PC-9 (cell line): ENCODE data around the gene CNTNAP2. TPM values are rescaled to one million over a fixed set of nuclear protein-coding genes. Genes with fewer than 3 reads are reported as not detected.

Experiments
- BruUV-seq: library from RNA; stranded (reverse); fragments of 400-500 nt; replicated peaks from 2 replicates; lab custom pipeline; 2021; lab: Mats Ljungman, UMichigan
- CTCF ChIA-PET: fragments of 300-600 bp; sonication (Branson Sonifier 250); formaldehyde crosslinking; loops from one replicate; lab custom pipeline; 2022; ENCODE audit warnings: antibody characterized with exemption; lab: Charles Lee
- POLR2A ChIA-PET: fragments of 300-600 bp; sonication (Branson Sonifier 250); formaldehyde crosslinking; loops from one replicate; lab custom pipeline; 2022; ENCODE audit warnings: antibody characterized with exemption; ENCODE audit not compliant: unreplicated experiment; lab: Charles Lee
- DNase-seq, 2 experiments: peaks; one replicate each; pipeline versions ENCODE4 v3.0.0 to v3.0.0-alpha.2; 2015 to 2022; ENCODE audit warnings: mixed read lengths in 1 of 2
- H2AFZ ChIP-seq: fragments of 200-600 bp; sonication (generic); 2 replicates; pipeline ENCODE4 v1.8.1; 2017; ENCODE audit warnings: antibody characterized with exemption
- H3F3A ChIP-seq: fragments of 200-600 bp; sonication (generic); 2 replicates; pipeline ENCODE4 v1.8.1; 2017; ENCODE audit warnings: antibody characterized with exemption, mild to moderate bottlenecking, low read depth; ENCODE audit not compliant: insufficient read depth
- H3K27ac ChIP-seq: fragments of 200-600 bp; sonication (generic); 2 replicates; pipeline ENCODE4 v1.6.1; 2016; ENCODE audit warnings: mixed run types
- H3K27me3 ChIP-seq: fragments of 200-600 bp; sonication (generic); 2 replicates; pipeline ENCODE4 v1.6.1; 2016; ENCODE audit warnings: low read depth, mixed run types; ENCODE audit not compliant: insufficient read depth
- H3K36me3 ChIP-seq: fragments of 200-600 bp; sonication (generic); 2 replicates; pipeline ENCODE4 v1.6.1; 2016; ENCODE audit warnings: low read depth, mixed run types
- H3K4me1 ChIP-seq: fragments of 200-600 bp; sonication (generic); replicated peaks from 2 replicates; pipeline ENCODE4 v1.6.1; 2016; ENCODE audit warnings: mixed run types; ENCODE audit not compliant: insufficient read depth
- H3K4me2 ChIP-seq: fragments of 200-600 bp; sonication (generic); 2 replicates; pipeline ENCODE4 v1.6.1; 2017; ENCODE audit warnings: mixed run types
- H3K4me3 ChIP-seq: fragments of 200-600 bp; sonication (generic); 2 replicates; pipeline ENCODE4 v1.6.1; 2016; ENCODE audit warnings: mixed run types
- H3K79me2 ChIP-seq: fragments of 200-600 bp; sonication (generic); 2 replicates; pipeline ENCODE4 v1.6.1; 2017; ENCODE audit warnings: low read depth, mixed run types
- H3K9me2 ChIP-seq: fragments of 200-600 bp; sonication (generic); 2 replicates; pipeline ENCODE4 v1.8.1; 2017; ENCODE audit warnings: mild to moderate bottlenecking; ENCODE audit not compliant: insufficient read depth
- H3K9me3 ChIP-seq: fragments of 200-600 bp; sonication (generic); 2 replicates; pipeline ENCODE4 v1.8.1; 2016; ENCODE audit warnings: low read depth; ENCODE audit not compliant: insufficient read depth
- H4K20me1 ChIP-seq: fragments of 200-600 bp; sonication (generic); 2 replicates; pipeline ENCODE4 v1.8.1; 2017; ENCODE audit not compliant: insufficient read depth
- CTCF ChIP-seq: fragments of 200-600 bp; sonication (generic); conservative IDR thresholded peaks from 2 replicates; pipeline ENCODE4 v1.6.1; 2017; ENCODE audit warnings: mixed run types, antibody characterized with exemption, mild to moderate bottlenecking, moderate library complexity
- EZH2 ChIP-seq: fragments of 200-600 bp; sonication (generic); IDR thresholded peaks from 2 replicates; pipeline ENCODE4 v1.8.0; 2017; ENCODE audit warnings: antibody characterized with exemption, low read depth
- intact Hi-C: fragments of 100-400 bp; cut with micrococcal nuclease; formaldehyde crosslinking; loops from one replicate; pipeline ENCODE4 v1.10.0; 2022; ENCODE audit not compliant: unreplicated experiment
- total RNA-seq: library from RNA; stranded (reverse); gene quantifications from 2 replicates; pipeline ENCODE4 v1.2.3, GENCODE V29; 2021

CNTNAP2 gene
- total RNA-seq, 1 experiment from 2014 or later, result not detected

DNA sequence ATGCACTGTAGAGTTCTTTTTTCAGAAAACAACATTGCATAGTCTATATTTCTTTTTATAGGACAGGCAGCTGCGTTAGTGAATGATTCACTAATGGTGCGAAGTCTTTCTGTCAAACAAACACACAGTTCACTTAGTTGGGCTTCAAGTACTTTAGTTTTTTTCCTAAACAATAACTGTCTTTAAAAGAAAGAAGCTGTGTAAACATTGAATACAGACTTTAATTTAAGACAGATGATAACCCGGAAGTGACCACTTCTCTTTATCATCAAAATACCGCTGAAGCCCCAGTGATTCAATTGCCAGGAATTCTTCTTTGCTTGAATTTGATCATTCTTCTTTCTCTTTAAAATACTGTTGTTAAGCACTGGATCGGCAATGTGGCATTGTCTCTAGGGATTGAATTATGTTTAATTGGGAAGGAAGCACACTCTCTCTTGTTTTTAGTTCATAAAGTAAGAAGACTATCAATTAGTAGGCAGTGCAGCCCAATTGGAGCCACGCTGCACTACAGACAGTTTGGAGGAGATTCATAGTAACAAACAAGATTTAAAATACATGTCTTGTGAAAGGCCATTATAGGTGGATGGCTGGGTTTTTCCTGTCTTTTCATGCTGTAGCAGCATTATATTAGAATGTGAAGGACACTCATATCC is 30.4 kb downstream of the CNTNAP2 start:
- H3K36me3 ChIP-seq, result no peaks in the 10 kb centered on the region
- no peak overlapping the region for H3K4me3 ChIP-seq
- H3F3A ChIP-seq, result no peaks in the 10 kb centered on the region
- H4K20me1 ChIP-seq, result no peaks in the 10 kb centered on the region
- no peak for DNase-seq
- no TSS peak for BruUV-seq
- POLR2A ChIA-PET, result no interaction called here
- no peaks in the 10 kb centered on the region for H3K9me2 ChIP-seq
- no peak for TF ChIP-seq EZH2
- no peak for TF ChIP-seq CTCF
- no peak overlapping the region for H2AFZ ChIP-seq
- no peak overlapping the region for H3K4me2 ChIP-seq
- H3K79me2 ChIP-seq, result no peaks in the 10 kb centered on the region
- CTCF ChIA-PET, result no interaction called here
- intact Hi-C loops, result no loop called here
- no peaks in the 10 kb centered on the region for H3K9me3 ChIP-seq
- no peaks in the 10 kb centered on the region for H3K27me3 ChIP-seq
- no peak overlapping the region for H3K27ac ChIP-seq
- no peaks in the 10 kb centered on the region for H3K4me1 ChIP-seq

DNA sequence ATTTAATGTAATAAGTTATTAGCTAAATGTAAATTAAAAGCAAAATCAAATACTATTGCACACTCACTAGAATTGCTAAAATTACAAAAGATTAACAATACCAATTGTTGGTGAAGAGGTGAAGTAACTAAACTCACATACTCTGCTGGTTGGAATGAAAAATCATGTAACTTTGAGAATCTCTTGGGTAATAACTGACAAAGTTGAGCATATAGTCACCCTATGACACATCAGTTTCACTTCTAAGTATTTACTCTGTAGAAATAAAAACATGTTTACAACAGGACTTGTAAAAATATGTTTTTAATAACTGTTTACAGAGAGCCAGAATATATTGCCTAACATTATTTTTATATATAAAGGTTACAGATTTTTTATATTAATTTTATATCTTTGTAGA is 33.6 kb downstream of the CNTNAP2 start:
- Histone ChIP-seq H3K4me1 (no peaks in the 10 kb centered on the region), H4K20me1 (no peaks in the 10 kb centered on the region), H3K4me3 (no peak overlapping the region), H3K4me2 (no peak overlapping the region), H2AFZ (no peak overlapping the region), H3K9me3 (no peaks in the 10 kb centered on the region), H3K36me3 (no peaks in the 10 kb centered on the region), H3F3A (no peaks in the 10 kb centered on the region), H3K9me2 (no peaks in the 10 kb centered on the region), H3K79me2 (no peaks in the 10 kb centered on the region), H3K27ac (no peak overlapping the region), H3K27me3 (no peaks in the 10 kb centered on the region)
- no peak for TF ChIP-seq EZH2
- ChIA-PET POLR2A (no interaction called here), CTCF (no interaction called here)
- no peak for DNase-seq
- BruUV-seq, result no TSS peak
- intact Hi-C loops, result no loop called here

DNA sequence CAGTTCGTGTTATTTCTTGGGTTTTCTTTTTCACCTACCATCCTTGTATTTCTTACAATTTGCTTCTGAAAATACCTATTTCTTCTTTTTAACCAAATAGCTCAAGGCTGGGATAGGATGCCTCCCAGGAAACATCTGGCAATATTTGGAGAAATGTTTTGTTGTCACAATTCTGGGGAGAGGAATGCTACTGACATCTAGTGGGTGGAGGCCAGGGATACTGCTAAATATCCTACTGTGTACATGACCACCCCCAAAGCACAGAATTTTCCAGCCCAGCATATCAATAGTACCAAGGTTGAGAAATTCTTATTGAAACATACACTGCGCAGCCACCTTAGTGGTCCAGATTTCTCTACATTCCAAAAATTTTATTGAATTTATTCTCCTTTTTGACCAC is 55.5 kb downstream of the CNTNAP2 start:
- Histone ChIP-seq H3K4me2 (no peak overlapping the region), H3K9me3 (no peaks in the 10 kb centered on the region), H3K36me3 (no peaks in the 10 kb centered on the region), H4K20me1 (no peaks in the 10 kb centered on the region), H3K27me3 (no peaks in the 10 kb centered on the region), H3K4me3 (no peak overlapping the region), H3K4me1 (no peaks in the 10 kb centered on the region), H2AFZ (no peak overlapping the region), H3K79me2 (no peaks in the 10 kb centered on the region), H3F3A (no peaks in the 10 kb centered on the region), H3K27ac (no peak overlapping the region), H3K9me2 (no peaks in the 10 kb centered on the region)
- intact Hi-C loops, result no loop called here
- no peak for DNase-seq
- ChIA-PET POLR2A (no interaction called here), CTCF (no interaction called here)
- TF ChIP-seq EZH2 (no peak), CTCF (no peak)
- BruUV-seq, result no TSS peak

- Histone ChIP-seq H3F3A (no peaks in the 10 kb centered on the region), H3K9me2 (no peaks in the 10 kb centered on the region), H3K4me1 (no peaks in the 10 kb centered on the region), H4K20me1 (no peaks in the 10 kb centered on the region), H3K79me2 (no peaks in the 10 kb centered on the region), H3K27ac (no peak overlapping the region), H3K27me3 (no peaks in the 10 kb centered on the region), H3K4me3 (no peak overlapping the region), H3K4me2 (no peak overlapping the region), H3K9me3 (no peaks in the 10 kb centered on the region), H3K36me3 (no peaks in the 10 kb centered on the region), H2AFZ (no peak overlapping the region)
- DNase-seq, result no peak
- POLR2A ChIA-PET, result no interaction called here
- CTCF ChIA-PET, result no interaction called here
- TF ChIP-seq EZH2 (no peak), CTCF (peak; percentile 34; the same call in 1 of the 2 replicates)
- BruUV-seq, result no TSS peak
- intact Hi-C loops, result no loop called here
Observed at GRCh38 chr7:146175716-146176115, 59.1 kb downstream of the CNTNAP2 start.
